Suprapubic skin (tissue), 4 donors: ENCODE measurements around the gene SOX8. TPM values are rescaled to one million over a fixed set of nuclear protein-coding genes. Genes with fewer than 3 reads are reported as not detected.
"Not testable (repeated sequence)": the region's sequence is repeated elsewhere in the genome, so short reads cannot be mapped to it uniquely, and the experiment has no call there.

Experiments used
- DNase-seq, 2 donors: peaks; one replicate each; pipeline ENCODE4 v3.0.0-alpha.2; 2019; ENCODE audit warnings: low spot score in 2 of 2
- H3K27ac ChIP-seq: fragments of 200-600 bp; sonication (generic); one replicate; pipeline ENCODE4 v1.5.1; 2019
- H3K27me3 ChIP-seq: fragments of 200-600 bp; sonication (generic); one replicate; pipeline ENCODE4 v1.5.1; 2019
- H3K36me3 ChIP-seq: fragments of 200-600 bp; sonication (generic); one replicate; pipeline ENCODE4 v1.5.1; 2019
- H3K4me1 ChIP-seq: fragments of 200-600 bp; sonication (generic); one replicate; pipeline ENCODE4 v1.5.1; 2019
- H3K4me3 ChIP-seq: fragments of 200-600 bp; sonication (generic); one replicate; pipeline ENCODE4 v1.5.1; 2019; ENCODE audit warnings: mild to moderate bottlenecking
- H3K9me3 ChIP-seq: fragments of 200-600 bp; sonication (generic); one replicate; pipeline ENCODE4 v1.5.1; 2019
- EP300 ChIP-seq: sonication (generic); formaldehyde crosslinking; IDR thresholded peaks from one replicate; pipeline ENCODE4 v1.6.1; 2017; ENCODE audit warnings: antibody characterized with exemption
- POLR2A ChIP-seq, 2 donors: fragments of 450-650 bp; IDR thresholded peaks; one replicate each; pipeline ENCODE4 v1.6.1; 2017; ENCODE audit warnings: antibody characterized with exemption in 2 of 2, mild to moderate bottlenecking in 2 of 2, moderate library complexity in 2 of 2
- POLR2AphosphoS5 ChIP-seq, 3 donors: sonication (generic); formaldehyde crosslinking; IDR thresholded peaks; one replicate each; pipeline ENCODE4 v1.6.1; 2017; ENCODE audit warnings: antibody characterized with exemption in 3 of 3
- WGBS: methylation state at CpG from one replicate; pipeline ENCODE4 v1.1.5; 2018; 5-methylcytosine and 5-hydroxymethylcytosine counted together
- total RNA-seq, 4 donors: library from RNA; depleted of rRNA; stranded (reverse); fragments of >200 nt; gene quantifications; one replicate each; pipeline ENCODE4 v1.1.0, GENCODE V29; 2016
- TF ChIP-seq, protein P1 (sequence below), 2 donors: fragments of 200-600 bp in 1 of 2; fragments of 450-650 bp in 1 of 2; sonication (generic) in 1 of 2; IDR thresholded peaks; one replicate each; pipeline ENCODE4 v1.5.1; 2016 to 2019; ENCODE audit warnings: antibody characterized with exemption in 2 of 2, mild to moderate bottlenecking in 1 of 2, moderate library complexity in 1 of 2

SOX8 gene
- total RNA-seq, 4 donors from 2014 or later = 4.0 to 12.2 (median 7.3) TPM

DNA sequence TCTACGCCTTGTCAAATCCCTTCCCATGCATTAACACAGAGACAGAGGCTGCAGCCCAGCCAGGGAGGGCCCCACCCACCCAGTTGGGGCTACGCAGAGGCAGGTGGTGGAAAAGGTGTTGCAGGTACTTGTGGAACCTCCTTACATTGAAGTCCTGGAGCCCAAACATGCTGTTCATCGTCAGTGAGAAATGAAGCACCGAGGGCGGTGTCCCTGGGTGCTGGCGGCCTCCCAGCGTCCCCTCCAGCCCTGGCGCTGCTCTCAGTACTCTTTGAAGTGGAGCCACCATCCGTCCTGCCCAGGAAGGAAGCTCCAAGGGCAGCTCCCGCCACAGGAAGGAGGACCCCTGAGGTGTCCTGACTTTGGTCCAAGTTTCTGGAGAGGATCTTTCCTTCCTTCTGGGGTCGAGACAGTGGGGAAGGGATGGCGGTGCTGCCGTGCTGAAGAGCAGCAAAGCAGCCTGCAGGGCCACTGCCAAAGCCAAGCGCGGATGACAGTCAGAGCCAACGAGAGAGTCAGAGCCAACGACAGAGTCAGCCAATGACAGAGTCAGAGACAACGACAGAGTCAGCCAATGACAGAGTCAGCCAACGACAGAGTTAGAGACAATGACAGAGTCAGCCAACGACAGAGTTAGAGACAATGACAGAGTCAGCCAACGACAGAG is 34.2 kb upstream of the SOX8 start:
- Histone ChIP-seq H3K9me3 (peaks cover 5% of the 10 kb centered on the region), H3K4me3 (no peak overlapping the region), H3K36me3 (peaks cover 31% of the 10 kb centered on the region), H3K27ac (no peak overlapping the region), H3K4me1 (no peaks in the 10 kb centered on the region), H3K27me3 (no peaks in the 10 kb centered on the region)
- WGBS = 71% methylated on average over 19 of the region's 21 CpGs
- DNase-seq = no peak
- TF ChIP-seq EP300 = no peak
- no peak for TF ChIP-seq POLR2A (IDR thresholded peaks at IDR 0.05)
- TF ChIP-seq, protein P1, sequence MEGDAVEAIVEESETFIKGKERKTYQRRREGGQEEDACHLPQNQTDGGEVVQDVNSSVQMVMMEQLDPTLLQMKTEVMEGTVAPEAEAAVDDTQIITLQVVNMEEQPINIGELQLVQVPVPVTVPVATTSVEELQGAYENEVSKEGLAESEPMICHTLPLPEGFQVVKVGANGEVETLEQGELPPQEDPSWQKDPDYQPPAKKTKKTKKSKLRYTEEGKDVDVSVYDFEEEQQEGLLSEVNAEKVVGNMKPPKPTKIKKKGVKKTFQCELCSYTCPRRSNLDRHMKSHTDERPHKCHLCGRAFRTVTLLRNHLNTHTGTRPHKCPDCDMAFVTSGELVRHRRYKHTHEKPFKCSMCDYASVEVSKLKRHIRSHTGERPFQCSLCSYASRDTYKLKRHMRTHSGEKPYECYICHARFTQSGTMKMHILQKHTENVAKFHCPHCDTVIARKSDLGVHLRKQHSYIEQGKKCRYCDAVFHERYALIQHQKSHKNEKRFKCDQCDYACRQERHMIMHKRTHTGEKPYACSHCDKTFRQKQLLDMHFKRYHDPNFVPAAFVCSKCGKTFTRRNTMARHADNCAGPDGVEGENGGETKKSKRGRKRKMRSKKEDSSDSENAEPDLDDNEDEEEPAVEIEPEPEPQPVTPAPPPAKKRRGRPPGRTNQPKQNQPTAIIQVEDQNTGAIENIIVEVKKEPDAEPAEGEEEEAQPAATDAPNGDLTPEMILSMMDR (IDR thresholded peaks at IDR 0.05) = no peak
- no peak for TF ChIP-seq POLR2AphosphoS5 (IDR thresholded peaks at IDR 0.05)

DNA sequence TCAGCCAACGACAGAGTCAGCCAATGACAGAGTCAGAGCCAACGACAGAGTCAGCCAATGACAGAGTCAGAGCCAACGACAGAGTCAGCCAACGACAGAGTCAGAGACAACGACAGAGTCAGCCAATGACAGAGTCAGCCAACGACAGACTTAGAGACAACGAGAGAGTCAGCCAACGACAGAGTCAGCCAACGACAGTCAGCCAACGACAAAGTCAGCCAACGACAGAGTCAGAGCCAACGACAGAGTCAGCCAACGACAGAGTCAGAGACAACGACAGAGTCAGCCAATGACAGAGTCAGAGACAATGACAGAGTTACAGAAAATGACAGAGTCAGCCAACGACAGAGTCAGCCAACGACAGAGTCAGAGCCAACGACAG is 33.7 kb upstream of the SOX8 start:
- H3K4me1 ChIP-seq, H3K27me3 ChIP-seq, H3K27ac ChIP-seq, DNase-seq, H3K9me3 ChIP-seq, H3K4me3 ChIP-seq: not testable (repeated sequence)
- 67% methylated on average over 17 of the region's 17 CpGs for WGBS
- peaks cover 30% of the 10 kb centered on the region for H3K36me3 ChIP-seq

DNA sequence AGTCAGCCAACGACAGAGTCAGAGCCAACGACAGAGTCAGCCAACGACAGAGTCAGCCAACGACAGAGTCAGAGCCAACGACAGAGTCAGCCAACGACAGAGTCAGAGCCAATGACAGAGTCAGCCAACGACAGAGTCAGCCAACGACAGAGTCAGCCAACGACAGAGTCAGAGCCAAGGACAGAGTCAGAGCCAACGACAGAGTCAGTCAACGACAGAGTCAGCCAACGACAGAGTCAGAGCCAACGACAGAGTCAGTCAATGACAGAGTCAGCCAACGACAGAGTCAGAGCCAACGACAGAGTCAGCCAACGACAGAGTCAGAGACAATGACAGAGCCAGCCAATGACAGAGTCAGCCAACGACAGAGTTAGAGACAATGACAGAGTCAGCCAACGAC is 32.8 kb upstream of the SOX8 start:
- WGBS = 59% methylated on average over 18 of the region's 18 CpGs
- H3K27ac ChIP-seq, H3K4me1 ChIP-seq, H3K9me3 ChIP-seq, H3K27me3 ChIP-seq, H3K4me3 ChIP-seq, DNase-seq: not testable (repeated sequence)
- peaks cover 30% of the 10 kb centered on the region for H3K36me3 ChIP-seq

DNA sequence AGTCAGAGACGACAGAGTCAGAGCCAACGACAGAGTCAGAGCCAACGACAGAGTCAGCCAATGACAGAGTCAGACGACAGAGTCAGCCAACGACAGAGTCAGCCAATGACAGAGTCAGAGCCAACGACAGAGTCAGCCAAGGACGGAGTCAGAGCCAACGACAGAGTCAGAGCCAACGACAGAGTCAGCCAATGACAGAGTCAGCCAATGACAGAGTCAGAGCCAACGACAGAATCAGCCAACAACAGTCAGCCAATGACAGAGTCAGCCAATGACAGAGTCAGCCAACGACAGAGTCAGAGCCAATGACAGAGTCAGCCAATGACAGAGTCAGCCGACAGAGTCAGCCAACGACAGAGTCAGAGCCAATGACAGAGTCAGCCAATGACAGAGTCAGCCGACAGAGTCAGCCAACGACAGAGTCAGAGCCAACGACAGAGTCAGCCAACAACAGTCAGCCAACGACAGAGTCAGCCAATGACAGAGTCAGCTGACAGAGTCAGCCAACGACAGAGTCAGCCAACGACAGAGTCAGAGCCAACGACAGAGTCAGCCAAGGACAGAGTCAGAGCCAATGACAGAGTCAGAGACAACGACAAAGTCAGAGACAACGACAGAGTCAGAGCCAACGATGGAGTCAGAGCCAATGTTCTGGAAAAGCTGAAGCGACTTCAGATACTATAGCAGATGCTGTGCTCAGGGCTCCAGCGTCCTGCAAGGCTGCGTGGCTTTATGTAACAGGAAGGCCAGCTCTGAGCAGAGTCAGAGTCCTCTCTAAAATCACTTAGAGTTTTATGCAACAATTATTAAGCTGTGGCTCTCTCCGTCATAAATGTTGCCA is 30.6 kb upstream of the SOX8 start:
- not testable (repeated sequence) for H3K9me3 ChIP-seq, H3K27ac ChIP-seq, H3K4me3 ChIP-seq, H3K27me3 ChIP-seq, DNase-seq, H3K4me1 ChIP-seq
- WGBS = 58% methylated on average over 27 of the region's 27 CpGs
- H3K36me3 ChIP-seq = peaks cover 32% of the 10 kb centered on the region

DNA sequence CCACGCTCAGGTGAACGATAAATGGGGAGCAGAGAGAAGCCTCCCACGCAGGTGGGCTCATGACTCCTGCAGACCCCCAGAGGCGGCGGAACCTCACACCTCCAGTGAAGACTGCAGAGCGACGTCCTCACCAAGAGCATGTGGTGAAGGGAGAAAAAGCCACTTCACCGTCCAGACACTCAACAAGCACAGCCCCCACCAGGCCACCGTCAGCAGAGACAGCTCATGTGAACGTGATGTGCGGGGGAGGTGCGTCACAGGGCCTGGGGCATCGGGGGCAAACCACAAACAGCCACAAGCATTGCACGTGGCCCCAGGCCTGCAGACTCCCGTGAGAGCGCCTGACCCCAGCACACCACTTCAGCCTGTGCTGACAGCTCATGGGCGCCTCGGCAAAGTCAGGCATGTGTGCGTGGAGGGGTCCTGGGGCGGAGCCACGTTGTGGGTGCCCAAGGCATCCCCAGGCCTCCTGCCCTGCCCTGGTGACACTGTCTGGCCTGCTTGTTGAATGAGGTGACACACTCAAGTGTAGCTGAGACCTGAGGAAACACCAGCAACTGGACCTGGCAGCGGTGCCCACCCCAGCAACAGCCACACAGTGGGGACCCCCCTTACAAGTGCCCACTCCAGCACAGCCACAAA is 29.8 kb upstream of the SOX8 start:
- no peaks in the 10 kb centered on the region for H3K4me1 ChIP-seq
- TF ChIP-seq, protein P1 (IDR thresholded peaks at IDR 0.05) = no peak
- TF ChIP-seq POLR2AphosphoS5 (IDR thresholded peaks at IDR 0.05) = no peak
- no peak for TF ChIP-seq POLR2A (IDR thresholded peaks at IDR 0.05)
- no peak for TF ChIP-seq EP300
- no peaks in the 10 kb centered on the region for H3K9me3 ChIP-seq
- H3K4me3 ChIP-seq = no peak overlapping the region
- DNase-seq = no peak
- H3K36me3 ChIP-seq = peaks cover 24% of the 10 kb centered on the region
- no peak overlapping the region for H3K27ac ChIP-seq
- no peaks in the 10 kb centered on the region for H3K27me3 ChIP-seq
- WGBS = 96% methylated on average over 9 of the region's 22 CpGs

DNA sequence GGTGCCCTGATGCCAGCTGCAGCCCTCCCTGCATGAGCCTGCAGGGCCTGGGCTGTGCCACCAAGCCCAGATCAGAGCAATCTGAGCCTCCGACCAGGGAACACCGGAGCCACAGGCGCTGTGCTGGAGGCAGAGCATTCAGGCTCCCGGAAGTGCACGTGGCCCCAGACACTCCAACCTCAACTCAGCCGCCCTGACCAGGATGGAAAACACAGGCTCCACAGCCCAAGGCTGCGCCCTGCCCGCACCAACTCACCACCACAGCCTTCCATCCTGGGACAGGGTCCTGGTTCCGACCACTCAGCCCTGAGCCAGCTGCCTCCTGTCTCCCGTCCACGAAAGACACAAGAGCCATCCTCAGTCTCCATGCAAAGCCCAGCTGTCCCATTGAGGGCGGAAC is 29.2 kb upstream of the SOX8 start:
- Histone ChIP-seq H3K9me3 (no peaks in the 10 kb centered on the region), H3K27me3 (no peaks in the 10 kb centered on the region), H3K36me3 (peaks cover 20% of the 10 kb centered on the region), H3K4me1 (no peaks in the 10 kb centered on the region), H3K4me3 (no peak overlapping the region), H3K27ac (no peak overlapping the region)
- WGBS = 90% methylated on average over 7 of the region's 12 CpGs
- DNase-seq = no peak
- TF ChIP-seq, protein P1 (IDR thresholded peaks at IDR 0.05) = no peak
- TF ChIP-seq EP300 (no peak), POLR2A (IDR thresholded peaks at IDR 0.05) (no peak), POLR2AphosphoS5 (IDR thresholded peaks at IDR 0.05) (no peak)

DNA sequence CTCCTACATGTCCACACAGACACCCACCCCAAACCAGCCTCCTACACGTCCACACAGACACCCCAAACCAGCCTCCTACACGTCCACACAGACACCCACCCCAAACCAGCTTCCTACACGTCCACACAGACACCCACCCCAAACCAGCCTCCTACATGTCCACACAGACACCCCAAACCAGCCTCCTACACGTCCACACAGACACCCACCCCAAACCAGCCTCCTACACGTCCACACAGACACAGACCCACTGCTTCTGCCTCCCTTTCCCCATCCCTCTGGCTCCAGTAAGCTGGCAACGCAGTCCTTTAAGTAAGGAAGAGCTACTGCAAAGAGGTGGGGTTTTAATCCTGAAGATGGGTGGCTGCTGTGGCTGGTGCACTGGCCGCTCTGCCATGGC is 27.8 kb upstream of the SOX8 start:
- not testable (repeated sequence) for H3K9me3 ChIP-seq, H3K27ac ChIP-seq, H3K4me1 ChIP-seq, H3K27me3 ChIP-seq, H3K4me3 ChIP-seq, DNase-seq
- 95% methylated on average over 4 of the region's 7 CpGs for WGBS
- H3K36me3 ChIP-seq = peaks cover 20% of the 10 kb centered on the region

DNA sequence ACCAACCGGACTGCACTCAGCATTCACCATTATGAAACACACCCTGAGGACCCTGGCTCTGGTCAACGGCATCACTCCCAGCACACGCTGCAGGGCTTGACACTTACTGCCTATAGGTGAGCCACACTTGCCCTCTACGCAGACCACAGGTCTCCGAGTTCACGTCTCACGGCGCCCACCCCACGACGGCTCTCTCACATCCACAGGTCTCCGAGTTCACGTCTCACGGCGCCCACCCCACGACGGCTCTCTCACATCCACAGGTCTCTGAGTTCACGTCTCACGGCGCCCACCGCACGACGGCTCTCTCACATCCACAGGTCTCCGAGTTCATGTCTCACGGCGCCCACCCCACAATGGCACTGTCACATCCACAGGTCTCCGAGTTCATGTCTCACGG is 25.8 kb upstream of the SOX8 start:
- 95% methylated on average over 27 of the region's 27 CpGs for WGBS
- H3K36me3 ChIP-seq = peaks cover 20% of the 10 kb centered on the region
- H3K9me3 ChIP-seq, DNase-seq, H3K27me3 ChIP-seq, H3K27ac ChIP-seq, H3K4me3 ChIP-seq, H3K4me1 ChIP-seq: not testable (repeated sequence)
